Kidney (tissue), 14 donors: ENCODE measurements around the gene HPGD. TPM values are rescaled to one million over a fixed set of nuclear protein-coding genes. Genes with fewer than 3 reads are reported as not detected.

Experiments used
- DNase-seq, 5 donors: peaks; one replicate each; pipeline ENCODE4 v3.0.0-alpha.2; 2013 to 2020
- FAIRE-seq: peaks from 2 replicates; lab custom pipeline; 2012; peaks lifted over from hg19 to GRCh38; lab: Jason Lieb, UNC
- H3K27ac ChIP-seq, 2 donors: one replicate each; pipeline ENCODE4 v1.7.0; 2013; ENCODE audit warnings: low read depth in 2 of 2, low read length in 2 of 2, inconsistent platforms in 1 of 2
- H3K27me3 ChIP-seq: one replicate; pipeline ENCODE4 v1.7.1; 2013; ENCODE audit warnings: low read length, inconsistent platforms; ENCODE audit not compliant: control insufficient read depth, insufficient read depth
- H3K36me3 ChIP-seq, 3 donors: one replicate each; pipeline versions ENCODE4 v1.7.0 to v1.7.1; 2013; ENCODE audit warnings: low read length in 3 of 3, control low read depth in 1 of 3, inconsistent platforms in 1 of 3; ENCODE audit not compliant: insufficient read depth in 3 of 3, control insufficient read depth in 2 of 3
- H3K4me1 ChIP-seq, 3 donors: one replicate each; pipeline versions ENCODE4 v1.7.0 to v1.7.1; 2013; ENCODE audit warnings: low read length in 3 of 3, inconsistent platforms in 1 of 3, low read depth in 1 of 3; ENCODE audit not compliant: control insufficient read depth in 2 of 3, insufficient read depth in 2 of 3
- H3K4me3 ChIP-seq, 3 donors: one replicate each; pipeline versions ENCODE4 v1.7.0 to v1.8.1; 2013; ENCODE audit warnings: low read length in 3 of 3, control low read depth in 1 of 3, inconsistent platforms in 1 of 3
- H3K9ac ChIP-seq, 3 donors: one replicate each; pipeline versions ENCODE4 v1.7.0 to v1.7.1; 2013; ENCODE audit warnings: low read length in 3 of 3, control low read depth in 1 of 3, inconsistent platforms in 1 of 3
- H3K9me3 ChIP-seq, 3 donors: one replicate each; pipeline versions ENCODE4 v1.7.0 to v1.7.1; 2013; ENCODE audit warnings: low read length in 3 of 3, control low read depth in 1 of 3, inconsistent platforms in 1 of 3; ENCODE audit not compliant: control insufficient read depth in 2 of 3, insufficient read depth in 1 of 3
- intact Hi-C: fragments of 100-400 bp; cut with DNase I; formaldehyde crosslinking; loops from one replicate; pipeline ENCODE4 v1.11.1; 2022
- polyA plus RNA-seq: library from polyadenylated mRNA; stranded (reverse); fragments of 350-450 nt; fragmentation: Illumina TruSeq; extraction: RNeasy Lipid Tissue Mini Kit (QIAGEN cat#74804); gene quantifications from one replicate; pipeline ENCODE4 v1.2.3, GENCODE V29; 2014; ENCODE audit warnings: low read depth, low replicate concordance; ENCODE audit not compliant: insufficient read depth
- total RNA-seq: library from RNA; stranded (reverse); fragmentation: NEBNext Ultra II Directional; extraction: Animal tissue kit (Norgen Biotek cat#: 25700); gene quantifications from one replicate; pipeline ENCODE4 v1.2.1, GENCODE V29; 2021
- TF ChIP-seq, protein P1 (sequence below): IDR thresholded peaks from 3 replicates; pipeline ENCODE4 v1.5.1; 2012; ENCODE audit warnings: mild to moderate bottlenecking, moderate library complexity, borderline replicate concordance; ENCODE audit not compliant: insufficient read depth; ENCODE audit errors: extremely low read depth
- donor health status: control.
- donor health status: control.
- donor health status: control.
- donor health status: control.
- donor health status: control.
- donor health status: DM: yes; HTN: yes; CAD: no.
- donor health status: Normal renal cell carcinoma (clear cell type).

Gene HPGD
- total and polyA plus RNA-seq, 2 donors from 2014 or later = 9.4 to 42.5 TPM

DNA sequence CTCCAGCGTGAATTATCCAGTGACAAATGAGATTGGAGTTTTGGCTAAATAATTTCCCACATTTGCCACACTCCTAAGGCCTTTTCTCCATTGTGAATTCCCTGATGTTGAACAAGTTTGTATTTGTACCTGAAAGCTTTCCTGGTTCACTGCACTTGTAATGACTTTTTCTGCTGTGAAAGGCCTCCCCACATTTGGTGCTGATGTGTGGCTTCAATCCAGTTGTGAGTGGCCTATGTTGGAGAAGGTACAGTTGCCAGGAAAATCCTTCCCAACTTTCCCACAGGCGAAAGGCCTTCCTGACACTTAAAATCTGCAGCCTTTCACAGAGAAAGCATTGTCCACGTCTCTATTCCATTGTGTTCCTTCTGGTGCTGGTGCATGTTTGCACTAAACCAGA is 17.3 kb upstream of the HPGD start:
- intact Hi-C loops = no loop called here
- DNase-seq = no peak
- TF ChIP-seq, protein P1, sequence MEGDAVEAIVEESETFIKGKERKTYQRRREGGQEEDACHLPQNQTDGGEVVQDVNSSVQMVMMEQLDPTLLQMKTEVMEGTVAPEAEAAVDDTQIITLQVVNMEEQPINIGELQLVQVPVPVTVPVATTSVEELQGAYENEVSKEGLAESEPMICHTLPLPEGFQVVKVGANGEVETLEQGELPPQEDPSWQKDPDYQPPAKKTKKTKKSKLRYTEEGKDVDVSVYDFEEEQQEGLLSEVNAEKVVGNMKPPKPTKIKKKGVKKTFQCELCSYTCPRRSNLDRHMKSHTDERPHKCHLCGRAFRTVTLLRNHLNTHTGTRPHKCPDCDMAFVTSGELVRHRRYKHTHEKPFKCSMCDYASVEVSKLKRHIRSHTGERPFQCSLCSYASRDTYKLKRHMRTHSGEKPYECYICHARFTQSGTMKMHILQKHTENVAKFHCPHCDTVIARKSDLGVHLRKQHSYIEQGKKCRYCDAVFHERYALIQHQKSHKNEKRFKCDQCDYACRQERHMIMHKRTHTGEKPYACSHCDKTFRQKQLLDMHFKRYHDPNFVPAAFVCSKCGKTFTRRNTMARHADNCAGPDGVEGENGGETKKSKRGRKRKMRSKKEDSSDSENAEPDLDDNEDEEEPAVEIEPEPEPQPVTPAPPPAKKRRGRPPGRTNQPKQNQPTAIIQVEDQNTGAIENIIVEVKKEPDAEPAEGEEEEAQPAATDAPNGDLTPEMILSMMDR = no peak
- no peak for FAIRE-seq
- Histone ChIP-seq H3K9ac (no peak overlapping the region), H3K9me3 (no peaks in the 10 kb centered on the region), H3K36me3 (no peaks in the 10 kb centered on the region), H3K4me3 (no peak overlapping the region), H3K4me1 (peaks cover 0 to 9% (median 0%) of the 10 kb centered on the region in 3 donors), H3K27ac (no peak overlapping the region), H3K27me3 (no peaks in the 10 kb centered on the region)

DNA sequence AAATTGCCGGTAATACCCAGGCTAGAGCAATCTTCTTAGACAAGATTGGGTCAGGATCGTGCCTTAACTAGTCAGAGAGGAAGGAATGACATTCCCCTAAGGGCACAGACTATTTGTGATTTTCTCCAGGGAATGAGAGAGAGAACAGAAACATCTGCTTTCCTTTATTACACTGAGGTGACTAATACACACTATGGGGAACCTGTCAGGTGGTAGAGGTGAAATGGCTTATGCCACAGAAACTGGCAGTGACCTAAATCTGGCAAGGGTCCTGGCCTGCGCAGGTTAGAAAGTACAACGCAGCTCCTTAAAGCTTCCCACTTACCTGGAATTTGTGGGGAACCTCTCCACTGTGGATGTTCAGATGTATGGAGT is 16.6 kb upstream of the HPGD start:
- no peak overlapping the region for H3K27ac ChIP-seq
- no peak for FAIRE-seq

DNA sequence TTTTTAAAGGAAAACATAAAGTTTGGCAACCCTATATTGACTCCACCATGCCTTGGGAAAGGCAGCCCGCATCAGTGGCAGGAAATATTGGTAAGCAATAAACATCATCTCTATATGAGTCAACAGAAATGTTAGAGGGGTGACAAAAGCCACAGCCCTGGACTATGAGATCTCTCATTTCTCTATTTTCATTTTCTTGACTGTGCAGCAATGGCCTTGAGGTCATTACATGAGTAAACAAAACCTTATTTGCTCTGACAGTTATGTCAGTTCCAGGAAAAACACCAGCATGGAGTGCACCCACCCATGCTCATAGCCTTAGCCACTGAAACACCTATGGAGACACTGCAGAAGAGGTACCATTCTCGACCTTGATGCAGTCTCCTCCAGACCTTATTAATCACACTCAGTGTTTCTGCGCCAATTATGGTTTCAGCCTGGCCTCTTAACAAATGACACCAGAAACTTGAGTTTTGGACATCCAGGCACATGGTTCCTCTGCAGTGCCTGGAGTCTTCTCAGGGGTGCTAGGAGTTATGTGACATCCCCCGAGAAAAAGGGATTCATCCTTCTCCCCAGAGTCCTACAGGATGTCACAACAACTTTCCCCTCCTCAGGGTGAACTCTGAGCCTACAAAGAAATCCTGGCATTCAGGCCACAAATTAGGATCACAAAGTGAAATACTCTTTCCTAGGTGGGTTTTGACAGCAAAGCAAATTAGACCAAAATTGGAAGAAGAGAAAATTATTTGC is 16.0 kb upstream of the HPGD start:
- H3K4me3 ChIP-seq = no peak overlapping the region
- FAIRE-seq = no peak

More for the DNA sequence above, 16.6 kb upstream of the HPGD start:
- Histone ChIP-seq H3K4me3 (no peak overlapping the region), H3K9ac (no peak overlapping the region), H3K4me1 (peaks cover 0 to 9% (median 0%) of the 10 kb centered on the region in 3 donors), H3K36me3 (no peaks in the 10 kb centered on the region), H3K9me3 (no peaks in the 10 kb centered on the region), H3K27me3 (no peaks in the 10 kb centered on the region)
- TF ChIP-seq, protein P1 = no peak
- DNase-seq = no peak
- intact Hi-C loops = no loop called here

More for the DNA sequence above, 16.0 kb upstream of the HPGD start:
- Histone ChIP-seq H3K27ac (no peak overlapping the region), H3K36me3 (no peaks in the 10 kb centered on the region), H3K4me1 (peaks cover 0 to 9% (median 4%) of the 10 kb centered on the region in 3 donors), H3K27me3 (no peaks in the 10 kb centered on the region), H3K9me3 (no peaks in the 10 kb centered on the region), H3K9ac (no peak overlapping the region)
- TF ChIP-seq, protein P1 = no peak
- intact Hi-C loops = no loop called here
- DNase-seq = no peak
